ENCODE results near the gene CASP7. TPM values are rescaled to one million over a fixed set of nuclear protein-coding genes. Genes with fewer than 3 reads are reported as not detected.

CASP7 gene
- total RNA-seq, 4 donors from 2014 or later: 13.7 to 29.2 (median 20.1) TPM

DNA sequence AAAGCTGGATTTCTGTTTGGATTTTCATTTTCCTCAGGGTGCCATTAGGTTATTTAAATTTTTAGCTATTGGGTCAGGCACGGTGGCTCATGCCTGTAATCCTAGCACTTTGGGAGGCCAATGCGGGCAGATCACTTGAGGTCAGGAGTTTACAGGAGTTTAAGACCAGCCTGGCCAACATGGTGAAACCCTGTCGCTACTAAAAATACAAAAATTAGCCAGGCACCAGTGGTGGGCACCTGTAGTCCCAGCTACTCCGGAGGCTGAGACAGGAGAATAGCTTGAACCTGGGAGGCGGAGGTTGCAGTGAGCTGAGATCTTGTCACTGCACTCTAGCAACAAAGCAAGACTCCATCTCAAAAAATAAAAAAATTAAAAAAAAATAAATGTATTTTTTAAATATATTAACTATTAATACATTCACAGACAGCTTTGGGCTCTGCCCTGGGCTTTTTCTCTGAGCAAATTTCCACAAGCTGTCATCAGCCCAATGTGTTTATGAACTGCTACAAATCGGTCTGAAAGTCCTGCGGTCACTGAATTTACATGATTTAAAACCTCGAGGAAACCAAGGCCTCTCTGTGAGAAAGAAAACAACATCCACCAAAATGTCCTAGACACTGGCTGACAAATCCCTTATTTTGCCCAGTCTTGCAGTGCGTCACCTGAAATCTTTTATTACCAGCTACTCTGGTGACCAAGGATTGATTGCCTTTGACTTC lies 52.6 kb downstream of the CASP7 start:
- Histone ChIP-seq H3K27ac (peak overlapping the region in 2 of 4 donors; percentile 9 to 50), H3K36me3 (peaks cover 0 to 35% of the 10 kb centered on the region in 2 donors), H3K4me1 (peaks cover 2 to 63% (median 9%) of the 10 kb centered on the region in 3 donors), H3K4me3 (no peak overlapping the region), H3K9me3 (no peaks in the 10 kb centered on the region), H3K27me3 (no peaks in the 10 kb centered on the region)
- no peak for TF ChIP-seq POLR2AphosphoS5 (IDR thresholded peaks at IDR 0.05)
- TF ChIP-seq POLR2A (IDR thresholded peaks at IDR 0.05): no peak
- TF ChIP-seq, protein P1, sequence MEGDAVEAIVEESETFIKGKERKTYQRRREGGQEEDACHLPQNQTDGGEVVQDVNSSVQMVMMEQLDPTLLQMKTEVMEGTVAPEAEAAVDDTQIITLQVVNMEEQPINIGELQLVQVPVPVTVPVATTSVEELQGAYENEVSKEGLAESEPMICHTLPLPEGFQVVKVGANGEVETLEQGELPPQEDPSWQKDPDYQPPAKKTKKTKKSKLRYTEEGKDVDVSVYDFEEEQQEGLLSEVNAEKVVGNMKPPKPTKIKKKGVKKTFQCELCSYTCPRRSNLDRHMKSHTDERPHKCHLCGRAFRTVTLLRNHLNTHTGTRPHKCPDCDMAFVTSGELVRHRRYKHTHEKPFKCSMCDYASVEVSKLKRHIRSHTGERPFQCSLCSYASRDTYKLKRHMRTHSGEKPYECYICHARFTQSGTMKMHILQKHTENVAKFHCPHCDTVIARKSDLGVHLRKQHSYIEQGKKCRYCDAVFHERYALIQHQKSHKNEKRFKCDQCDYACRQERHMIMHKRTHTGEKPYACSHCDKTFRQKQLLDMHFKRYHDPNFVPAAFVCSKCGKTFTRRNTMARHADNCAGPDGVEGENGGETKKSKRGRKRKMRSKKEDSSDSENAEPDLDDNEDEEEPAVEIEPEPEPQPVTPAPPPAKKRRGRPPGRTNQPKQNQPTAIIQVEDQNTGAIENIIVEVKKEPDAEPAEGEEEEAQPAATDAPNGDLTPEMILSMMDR (IDR thresholded peaks at IDR 0.05): no peak
- TF ChIP-seq EP300 (IDR thresholded peaks at IDR 0.05): no peak
- no peak for ATAC-seq
- 62 to 73% methylated on average over 8 to 9 of the region's 9 CpGs for WGBS, 2 donors (ENCODE audit: low coverage in 1 of 2)

DNA sequence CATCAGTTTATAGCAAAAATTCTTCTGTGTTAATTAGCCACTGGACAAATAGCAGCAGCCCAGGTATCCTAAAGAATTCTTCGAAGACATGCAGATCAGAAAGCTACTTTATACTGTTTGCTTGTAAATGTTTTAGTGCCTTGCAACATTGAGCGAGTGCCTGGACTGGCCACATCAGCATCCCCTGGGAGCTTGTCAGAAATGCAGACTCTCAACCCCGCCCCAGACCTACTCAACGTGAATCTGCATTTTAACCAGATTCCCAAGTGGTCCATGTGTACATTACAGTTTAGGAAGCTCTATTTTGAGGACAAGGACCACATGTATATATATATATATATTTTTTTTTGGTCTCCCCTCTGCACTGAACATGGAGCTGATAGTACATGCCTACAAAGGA lies 53.3 kb downstream of the CASP7 start:
- Histone ChIP-seq H3K27me3 (no peaks in the 10 kb centered on the region), H3K27ac (peak overlapping the region in 1 of 4 donors; percentile 50), H3K36me3 (peaks cover 0 to 28% of the 10 kb centered on the region in 2 donors), H3K4me1 (peaks cover 2 to 64% (median 9%) of the 10 kb centered on the region in 3 donors), H3K9me3 (no peaks in the 10 kb centered on the region), H3K4me3 (no peak overlapping the region)
- TF ChIP-seq EP300 (IDR thresholded peaks at IDR 0.05): no peak
- no peak for TF ChIP-seq POLR2A (IDR thresholded peaks at IDR 0.05)
- TF ChIP-seq, protein P1 (IDR thresholded peaks at IDR 0.05): no peak
- no peak for TF ChIP-seq POLR2AphosphoS5 (IDR thresholded peaks at IDR 0.05)
- no peak for ATAC-seq
- WGBS, 2 donors (ENCODE audit: low coverage in 1 of 2): 55 to 80% methylated on average over 2 to 4 of the region's 4 CpGs

DNA sequence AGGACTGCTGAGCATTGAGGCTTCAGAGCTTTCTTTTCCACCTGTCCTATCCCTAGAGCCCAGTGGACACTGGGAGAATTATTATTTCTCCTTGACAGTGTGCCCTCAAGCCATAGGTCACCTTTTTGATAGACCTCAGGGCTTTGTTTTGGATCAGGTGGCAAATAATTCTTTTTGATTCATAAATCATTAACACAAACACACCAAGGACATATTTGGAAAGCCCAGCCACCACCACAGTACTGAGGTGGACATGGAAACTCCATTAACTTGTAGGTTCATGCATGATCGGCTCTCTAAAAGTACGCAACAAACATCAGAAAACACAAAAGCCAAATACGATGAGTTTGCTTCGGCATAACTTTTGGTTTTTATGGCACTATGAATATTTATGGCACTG lies 53.9 kb downstream of the CASP7 start:
- H3K27me3 ChIP-seq: no peaks in the 10 kb centered on the region
- H3K4me1 ChIP-seq: peaks cover 2 to 64% (median 9%) of the 10 kb centered on the region in 3 donors
- H3K27ac ChIP-seq: peak overlapping the region in 1 of 4 donors; percentile 50
- no peak for ATAC-seq
- peaks cover 0 to 22% of the 10 kb centered on the region in 2 donors for H3K36me3 ChIP-seq
- H3K4me3 ChIP-seq: no peak overlapping the region
- H3K9me3 ChIP-seq: no peaks in the 10 kb centered on the region
- TF ChIP-seq, protein P1 (IDR thresholded peaks at IDR 0.05): no peak
- TF ChIP-seq POLR2AphosphoS5 (IDR thresholded peaks at IDR 0.05): no peak
- no peak for TF ChIP-seq EP300 (IDR thresholded peaks at IDR 0.05)
- no peak for TF ChIP-seq POLR2A (IDR thresholded peaks at IDR 0.05)
- 93% methylated on average over 2 to 4 of the region's 4 CpGs for WGBS, 2 donors (ENCODE audit: low coverage in 1 of 2)

DNA sequence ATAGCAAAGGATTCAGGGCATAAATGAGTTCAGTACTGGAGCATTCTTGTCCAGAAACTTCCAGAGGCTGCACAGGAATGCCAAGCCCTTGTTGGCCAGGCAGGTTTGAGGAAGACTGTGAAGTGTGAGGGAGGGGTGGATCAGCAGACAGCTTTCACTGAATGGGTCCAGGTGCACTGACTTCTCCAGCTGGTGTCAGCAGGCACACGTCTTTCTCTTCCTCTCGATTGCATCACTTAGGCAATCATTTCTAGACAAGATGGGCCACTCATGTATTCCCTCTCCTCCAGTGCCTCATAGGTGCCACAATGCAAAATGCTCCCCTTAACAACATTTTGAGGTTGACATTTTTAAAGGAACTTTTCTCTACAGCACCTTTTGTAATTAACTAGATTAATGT lies 56.2 kb downstream of the CASP7 start:
- Histone ChIP-seq H3K27ac (peak overlapping the region in 1 of 4 donors; percentile 43), H3K9me3 (no peaks in the 10 kb centered on the region), H3K36me3 (no peaks in the 10 kb centered on the region), H3K27me3 (no peaks in the 10 kb centered on the region), H3K4me3 (no peak overlapping the region), H3K4me1 (peaks cover 2 to 62% (median 9%) of the 10 kb centered on the region in 3 donors)
- TF ChIP-seq, protein P1 (IDR thresholded peaks at IDR 0.05): no peak
- TF ChIP-seq EP300 (IDR thresholded peaks at IDR 0.05) (no peak), POLR2A (IDR thresholded peaks at IDR 0.05) (no peak), POLR2AphosphoS5 (IDR thresholded peaks at IDR 0.05) (no peak)
- WGBS, 2 donors (ENCODE audit: low coverage in 1 of 2): 24 to 30% methylated on average over 2 of the region's 2 CpGs
- no peak for ATAC-seq

DNA sequence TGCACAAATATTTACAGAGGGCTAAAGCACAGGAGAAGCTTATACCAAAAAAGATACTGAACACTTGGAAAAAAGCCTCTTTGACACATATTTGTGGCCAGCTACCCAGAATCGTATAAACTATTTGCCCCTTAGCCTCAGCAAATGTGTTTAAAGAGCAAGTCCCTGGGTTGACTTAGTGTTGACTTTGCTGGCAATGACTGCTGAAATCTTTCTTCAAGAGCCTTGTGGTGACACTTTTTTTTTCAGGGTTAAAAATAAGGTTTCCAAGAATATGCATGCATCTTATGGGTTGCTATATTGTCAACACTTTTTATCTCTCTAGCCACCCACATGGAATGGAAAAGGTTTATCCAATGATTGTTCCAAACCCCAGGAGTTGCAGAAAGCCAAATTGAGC lies 56.9 kb downstream of the CASP7 start:
- H3K27me3 ChIP-seq: no peaks in the 10 kb centered on the region
- H3K27ac ChIP-seq: peak overlapping the region in 2 of 4 donors; percentile 6 to 43
- no peak overlapping the region for H3K4me3 ChIP-seq
- ATAC-seq: no peak
- TF ChIP-seq, protein P1 (IDR thresholded peaks at IDR 0.05): no peak
- no peak for TF ChIP-seq POLR2A (IDR thresholded peaks at IDR 0.05)
- TF ChIP-seq EP300 (IDR thresholded peaks at IDR 0.05): no peak
- no peak for TF ChIP-seq POLR2AphosphoS5 (IDR thresholded peaks at IDR 0.05)
- H3K9me3 ChIP-seq: no peaks in the 10 kb centered on the region
- H3K4me1 ChIP-seq: peaks cover under 1 to 56% (median 6%) of the 10 kb centered on the region in 3 donors
- WGBS, 2 donors (ENCODE audit: low coverage in 1 of 2): 0 to 22% methylated on average over 1 of the region's 1 CpG
- H3K36me3 ChIP-seq: no peaks in the 10 kb centered on the region

Measured in gastroesophageal sphincter (tissue), 4 donors.